Natural killer cell (primary cell): ENCODE results near the gene OGFOD3. TPM values are rescaled to one million over a fixed set of nuclear protein-coding genes. Genes with fewer than 3 reads are reported as not detected.

Source experiments
- ATAC-seq, 3 donors: fragments of 150-1000 bp in 2 of 3; fragments of 200-7000 bp in 1 of 3; cut with Tn5 transposase; 1 replicate in 1 of 3; 2 replicates in 2 of 3; pipeline ENCODE4 v1.10.0; 2021; ENCODE audit warnings: mild to moderate bottlenecking in 2 of 3, moderate library complexity in 2 of 3
- DNase-seq, 2 donors: peaks; one replicate each; pipeline versions ENCODE4 v3.0.0 to v3.0.0-alpha.2; 2013 to 2021; ENCODE audit warnings: mixed read lengths in 1 of 2
- H3K27ac ChIP-seq: one replicate; pipeline ENCODE4 v1.5.1; 2013; ENCODE audit warnings: mild to moderate bottlenecking, low read length
- H3K27me3 ChIP-seq: one replicate; pipeline ENCODE4 v1.6.1; 2013; ENCODE audit warnings: low read length; ENCODE audit not compliant: control insufficient read depth, insufficient read depth
- H3K36me3 ChIP-seq: one replicate; pipeline ENCODE4 v1.6.1; 2013; ENCODE audit warnings: low read length; ENCODE audit not compliant: control insufficient read depth, insufficient read depth
- H3K4me1 ChIP-seq: one replicate; pipeline ENCODE4 v1.6.1; 2013; ENCODE audit warnings: low read length; ENCODE audit not compliant: control insufficient read depth, insufficient read depth
- H3K4me3 ChIP-seq: one replicate; pipeline ENCODE4 v1.5.1; 2013; ENCODE audit warnings: low read length
- H3K9me3 ChIP-seq: one replicate; pipeline ENCODE4 v1.6.1; 2013; ENCODE audit warnings: low read length; ENCODE audit not compliant: control insufficient read depth, insufficient read depth
- H3K27ac Mint-ChIP-seq, 2 donors: one replicate each; pipeline ENCODE4 v1.8.0; 2022; ENCODE audit warnings: mild to moderate bottlenecking in 2 of 2, mixed read lengths in 2 of 2, moderate library complexity in 1 of 2
- H3K27me3 Mint-ChIP-seq, 2 donors: one replicate each; pipeline ENCODE4 v1.8.0; 2022; ENCODE audit warnings: low read depth in 2 of 2, mixed read lengths in 2 of 2
- H3K36me3 Mint-ChIP-seq: one replicate; pipeline ENCODE4 v1.8.0; 2022; ENCODE audit warnings: mixed read lengths
- H3K4me1 Mint-ChIP-seq, 2 donors: one replicate each; pipeline ENCODE4 v1.8.0; 2022; ENCODE audit warnings: mixed read lengths in 2 of 2
- H3K4me3 Mint-ChIP-seq: one replicate; pipeline ENCODE4 v1.8.0; 2022; ENCODE audit warnings: mild to moderate bottlenecking, moderate library complexity, mixed read lengths
- H3K9me3 Mint-ChIP-seq, 2 donors: one replicate each; pipeline ENCODE4 v1.8.0; 2022; ENCODE audit warnings: mixed read lengths in 2 of 2
- WGBS: methylation state at CpG from one replicate; pipeline ENCODE4 v1.1.7; 2013; ENCODE audit warnings: missing lambda C conversion rate; ENCODE audit not compliant: insufficient coverage; 5-methylcytosine and 5-hydroxymethylcytosine counted together
- intact Hi-C: fragments of 100-400 bp; cut with micrococcal nuclease; formaldehyde crosslinking; loops from one replicate; pipeline ENCODE4 v1.14.2; 2022
- total RNA-seq, 4 donors: library from RNA; stranded (reverse); fragments of 120-200 nt in 1 of 4; gene quantifications; one replicate each; pipeline versions ENCODE4 v1.2.3 to v1.2.4, GENCODE V29; 2013 to 2022
- TF ChIP-seq, protein P1 (sequence below): fragments of 200-600 bp; IDR thresholded peaks from one replicate; pipeline ENCODE4 v1.8.0; 2022; ENCODE audit warnings: antibody characterized with exemption

The OGFOD3 gene
- total RNA-seq, 3 donors from 2014 or later (not counting 1 experiment from before 2014, with no cell fraction given): 21.6 to 28.6 (median 23.3) TPM

DNA sequence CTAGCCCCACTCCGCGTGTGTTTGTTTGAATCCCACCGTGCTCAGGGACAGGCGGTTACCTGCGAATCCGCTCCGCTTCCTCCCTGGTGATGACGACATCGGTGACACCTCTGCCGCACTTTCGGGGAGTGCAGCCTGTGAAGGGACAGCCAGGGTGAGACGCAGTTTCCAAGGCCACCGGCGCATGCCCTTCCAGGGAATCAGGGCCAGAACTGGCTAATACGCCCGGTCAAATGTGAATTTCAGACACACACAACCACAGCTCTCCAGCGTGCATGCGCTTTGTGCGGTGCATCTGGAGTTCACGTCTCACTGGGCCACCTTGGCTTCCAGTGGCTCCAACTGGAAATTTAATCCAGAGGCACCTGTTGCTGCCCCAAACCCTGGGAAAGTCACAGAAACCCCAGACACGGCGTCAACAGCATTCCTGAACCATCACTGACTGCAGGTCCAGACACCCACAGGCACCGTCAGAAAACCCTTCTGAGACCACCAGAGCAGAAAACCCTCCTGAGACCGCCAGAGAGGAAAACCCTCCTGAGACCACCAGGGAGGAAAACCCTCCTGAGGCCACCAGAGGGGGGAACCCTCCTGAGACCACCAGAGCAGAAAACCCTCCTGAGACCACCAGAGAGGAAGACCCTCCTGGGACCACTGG, 6.9 kb downstream of the OGFOD3 start:
- DNase-seq: no peak
- intact Hi-C loops: loop anchor here (10.0 kb wide), 1 partner anchor 167 kb away; no protein-coding TSS in a partner anchor
- peaks cover 15 to 17% of the 10 kb centered on the region in 2 donors for H3K4me1 Mint-ChIP-seq
- no peak for ATAC-seq
- Histone ChIP-seq H3K27ac (no peak overlapping the region), H3K4me1 (peaks cover 12% of the 10 kb centered on the region), H3K4me3 (no peak overlapping the region), H3K36me3 (peaks cover 13% of the 10 kb centered on the region), H3K9me3 (no peaks in the 10 kb centered on the region), H3K27me3 (no peaks in the 10 kb centered on the region)
- no peaks in the 10 kb centered on the region for H3K36me3 Mint-ChIP-seq
- no peak overlapping the region for H3K27ac Mint-ChIP-seq
- no peaks in the 10 kb centered on the region for H3K9me3 Mint-ChIP-seq
- H3K4me3 Mint-ChIP-seq: no peak overlapping the region
- H3K27me3 Mint-ChIP-seq: no peaks in the 10 kb centered on the region
- WGBS: 98% methylated on average over 22 of the region's 24 CpGs
- TF ChIP-seq, protein P1, sequence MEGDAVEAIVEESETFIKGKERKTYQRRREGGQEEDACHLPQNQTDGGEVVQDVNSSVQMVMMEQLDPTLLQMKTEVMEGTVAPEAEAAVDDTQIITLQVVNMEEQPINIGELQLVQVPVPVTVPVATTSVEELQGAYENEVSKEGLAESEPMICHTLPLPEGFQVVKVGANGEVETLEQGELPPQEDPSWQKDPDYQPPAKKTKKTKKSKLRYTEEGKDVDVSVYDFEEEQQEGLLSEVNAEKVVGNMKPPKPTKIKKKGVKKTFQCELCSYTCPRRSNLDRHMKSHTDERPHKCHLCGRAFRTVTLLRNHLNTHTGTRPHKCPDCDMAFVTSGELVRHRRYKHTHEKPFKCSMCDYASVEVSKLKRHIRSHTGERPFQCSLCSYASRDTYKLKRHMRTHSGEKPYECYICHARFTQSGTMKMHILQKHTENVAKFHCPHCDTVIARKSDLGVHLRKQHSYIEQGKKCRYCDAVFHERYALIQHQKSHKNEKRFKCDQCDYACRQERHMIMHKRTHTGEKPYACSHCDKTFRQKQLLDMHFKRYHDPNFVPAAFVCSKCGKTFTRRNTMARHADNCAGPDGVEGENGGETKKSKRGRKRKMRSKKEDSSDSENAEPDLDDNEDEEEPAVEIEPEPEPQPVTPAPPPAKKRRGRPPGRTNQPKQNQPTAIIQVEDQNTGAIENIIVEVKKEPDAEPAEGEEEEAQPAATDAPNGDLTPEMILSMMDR: no peak

DNA sequence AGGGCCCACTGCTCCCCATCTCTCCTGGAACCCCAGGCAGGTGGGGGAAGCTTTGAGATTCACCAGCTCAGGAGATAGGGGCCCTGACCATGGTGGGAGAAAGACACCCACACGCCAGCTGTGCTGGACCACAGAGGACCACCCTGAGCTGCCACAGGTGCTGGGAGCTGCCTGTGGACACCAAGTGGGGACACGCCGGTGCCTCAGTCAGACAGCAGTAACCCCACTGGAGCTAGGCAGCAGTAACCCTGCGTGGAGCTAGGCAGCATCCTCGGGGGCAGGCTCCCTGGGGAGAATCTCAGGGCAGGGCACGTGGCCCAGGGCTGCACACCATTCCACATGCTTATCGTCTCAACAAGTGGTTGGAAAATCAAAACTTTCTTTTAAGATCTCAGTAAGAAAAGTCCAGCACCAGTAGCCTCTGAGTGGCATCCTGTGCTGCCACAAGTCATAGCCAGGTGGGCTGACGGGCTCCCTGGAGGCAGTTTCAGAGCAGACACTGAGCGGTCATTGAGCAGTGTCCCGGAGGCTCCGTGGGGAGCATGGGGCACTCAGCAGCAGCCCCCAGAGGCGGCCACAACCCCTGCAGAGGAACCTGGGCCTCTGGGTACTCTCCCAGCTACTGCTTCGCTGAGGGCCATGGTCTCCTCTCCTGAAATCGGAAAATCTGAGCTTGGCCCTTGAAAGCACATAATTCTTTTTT, 8.2 kb downstream of the OGFOD3 start:
- Mint-ChIP-seq H3K9me3 (no peaks in the 10 kb centered on the region), H3K36me3 (no peaks in the 10 kb centered on the region), H3K27ac (no peak overlapping the region), H3K27me3 (no peaks in the 10 kb centered on the region), H3K4me1 (peaks cover 11 to 14% of the 10 kb centered on the region in 2 donors), H3K4me3 (no peak overlapping the region)
- TF ChIP-seq, protein P1: no peak
- intact Hi-C loops: loop anchor here (10.0 kb wide), 1 partner anchor 165 kb away; no protein-coding TSS in a partner anchor
- Histone ChIP-seq H3K4me3 (no peak overlapping the region), H3K9me3 (no peaks in the 10 kb centered on the region), H3K36me3 (peaks cover 10% of the 10 kb centered on the region), H3K4me1 (peaks cover 12% of the 10 kb centered on the region), H3K27ac (no peak overlapping the region), H3K27me3 (no peaks in the 10 kb centered on the region)
- no peak for DNase-seq
- no peak for ATAC-seq
- WGBS: 94% methylated on average over 14 of the region's 14 CpGs

DNA sequence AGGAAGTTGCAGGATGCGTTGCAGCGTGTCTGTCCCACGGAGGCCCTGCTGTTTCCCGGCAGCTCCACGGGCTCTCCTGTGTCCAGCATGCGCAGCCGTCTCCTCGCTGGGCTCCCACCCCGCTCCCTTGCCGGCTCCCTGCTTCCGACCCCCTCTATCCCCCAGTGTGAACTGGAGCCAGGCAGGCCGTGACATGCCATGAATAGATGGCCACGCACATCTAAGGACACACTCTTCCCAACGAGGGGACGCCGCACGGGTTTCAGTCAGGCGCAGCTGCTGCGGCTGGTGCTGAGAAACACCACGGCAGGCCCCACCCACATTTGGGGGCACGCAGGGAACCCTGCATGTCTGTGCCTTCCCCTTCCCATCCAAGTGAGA, 9.5 kb downstream of the OGFOD3 start:
- no peak for ATAC-seq
- Histone ChIP-seq H3K4me3 (no peak overlapping the region), H3K9me3 (no peaks in the 10 kb centered on the region), H3K27me3 (no peaks in the 10 kb centered on the region), H3K27ac (no peak overlapping the region), H3K36me3 (peaks cover 15% of the 10 kb centered on the region), H3K4me1 (peaks cover 5% of the 10 kb centered on the region)
- Mint-ChIP-seq H3K36me3 (no peaks in the 10 kb centered on the region), H3K4me3 (no peak overlapping the region), H3K9me3 (no peaks in the 10 kb centered on the region), H3K27ac (no peak overlapping the region), H3K27me3 (no peaks in the 10 kb centered on the region), H3K4me1 (peaks cover 0 to 4% of the 10 kb centered on the region in 2 donors)
- DNase-seq: no peak
- intact Hi-C loops: no loop called here
- 98% methylated on average over 21 of the region's 21 CpGs for WGBS
- TF ChIP-seq, protein P1: no peak
